Middle frontal gyrus (tissue), 1 donor: ENCODE measurements around the gene COL5A1.

Source experiments
- DNase-seq: peaks from one replicate; pipeline ENCODE4 v3.0.0-alpha.2; 2015; ENCODE audit warnings: low spot score; ENCODE audit errors: extremely low spot score

The COL5A1 gene

GRCh38 chr9:134725605-134725940 lies 84.0 kb downstream of the COL5A1 start:
- no peak for DNase-seq

GRCh38 chr9:134726026-134726721 lies 84.6 kb downstream of the COL5A1 start:
- DNase-seq, result no peak

GRCh38 chr9:134726722-134727034 lies 85.1 kb downstream of the COL5A1 start:
- no peak for DNase-seq

- DNase-seq, result no peak
Measured at GRCh38 chr9:134728021-134728795, 86.6 kb downstream of the COL5A1 start.

GRCh38 chr9:134728801-134729495 lies 87.3 kb downstream of the COL5A1 start:
- no peak for DNase-seq

GRCh38 chr9:134730011-134730760 lies 88.6 kb downstream of the COL5A1 start:
- DNase-seq, result no peak

- no peak for DNase-seq
Measured at GRCh38 chr9:134730761-134731496, 89.3 kb downstream of the COL5A1 start.

- no peak for DNase-seq
Measured at GRCh38 chr9:134731497-134732391, 90.1 kb downstream of the COL5A1 start.

- DNase-seq, result no peak
Measured at GRCh38 chr9:134732392-134733110, 90.9 kb downstream of the COL5A1 start.

- DNase-seq, result no peak
Measured at GRCh38 chr9:134733480-134734232, 92.1 kb downstream of the COL5A1 start.

- no peak for DNase-seq
Measured at GRCh38 chr9:134734270-134734669, 92.7 kb downstream of the COL5A1 start.

- DNase-seq, result no peak
Measured at GRCh38 chr9:134735441-134736175, 94.0 kb downstream of the COL5A1 start.

- DNase-seq, result no peak
Measured at GRCh38 chr9:134736791-134737497, 95.3 kb downstream of the COL5A1 start.

GRCh38 chr9:134737842-134738580 lies 96.4 kb downstream of the COL5A1 start:
- no peak for DNase-seq

GRCh38 chr9:134738869-134739659 lies 97.5 kb downstream of the COL5A1 start:
- DNase-seq, result peak; percentile 69

GRCh38 chr9:134739660-134739968 lies 98.0 kb downstream of the COL5A1 start:
- DNase-seq, result no peak
